Stimulated activated memory B cell treated with anti-CD40 and anti-IgM and Interleukin-4, amounts not matched to agents 10 μg/mL and 1 μg/mL and 100 μg/mL, for 72 hours (primary cell): ENCODE results near the gene NUS1.
"Not testable (repeated sequence)": the region's sequence is repeated elsewhere in the genome, so short reads cannot be mapped to it uniquely, and the experiment has no call there.

Experiments used
- ATAC-seq: fragments of 150-1000 bp; cut with Tn5 transposase; 2 replicates; pipeline ENCODE4 v1.10.0; 2021
- H3K27ac Mint-ChIP-seq: one replicate; pipeline ENCODE4 v1.8.0; 2022; ENCODE audit warnings: mild to moderate bottlenecking, mixed read lengths
- H3K27me3 Mint-ChIP-seq: one replicate; pipeline ENCODE4 v1.8.0; 2022; ENCODE audit warnings: mixed read lengths
- H3K36me3 Mint-ChIP-seq: one replicate; pipeline ENCODE4 v1.8.0; 2022; ENCODE audit warnings: mixed read lengths
- H3K4me1 Mint-ChIP-seq: one replicate; pipeline ENCODE4 v1.8.0; 2022; ENCODE audit warnings: mixed read lengths
- H3K4me3 Mint-ChIP-seq: one replicate; pipeline ENCODE4 v1.8.0; 2022; ENCODE audit warnings: mild to moderate bottlenecking, moderate library complexity, mixed read lengths
- H3K9me3 Mint-ChIP-seq: one replicate; pipeline ENCODE4 v1.8.0; 2022; ENCODE audit warnings: mixed read lengths

Gene NUS1

GRCh38 chr6:117674991-117675657, at the start of gene NUS1:
TSS of gene NUS1 (plus strand) at chr6:117675469. CDS start at chr6:117675671, 202 bp downstream.
- peaks cover 49% of the 10 kb centered on the region for H3K4me1 Mint-ChIP-seq
- peak within 1 kb of the TSS; percentile 87 for H3K4me3 Mint-ChIP-seq
- peak; percentile 100 for ATAC-seq
- peaks cover 11% of the 10 kb centered on the region for H3K36me3 Mint-ChIP-seq
- H3K27me3 Mint-ChIP-seq = no peaks in the 10 kb centered on the region
- H3K9me3 Mint-ChIP-seq = no peaks in the 10 kb centered on the region
- peak within 1 kb of the TSS; percentile 87 for H3K27ac Mint-ChIP-seq

- no peak for ATAC-seq
- H3K4me1 Mint-ChIP-seq = no peaks in the 10 kb centered on the region
- peaks cover 7% of the 10 kb centered on the region for H3K9me3 Mint-ChIP-seq
- H3K27ac Mint-ChIP-seq = no peak overlapping the region
- no peaks in the 10 kb centered on the region for H3K36me3 Mint-ChIP-seq
- peaks cover 9% of the 10 kb centered on the region for H3K27me3 Mint-ChIP-seq
- no peak overlapping the region for H3K4me3 Mint-ChIP-seq
These were observed 47.7 kb upstream of the NUS1 start for GRCh38 chr6:117627533-117627932.

- peaks cover 9% of the 10 kb centered on the region for H3K27me3 Mint-ChIP-seq
- peaks cover 4% of the 10 kb centered on the region for H3K9me3 Mint-ChIP-seq
- no peak for ATAC-seq
- H3K4me1 Mint-ChIP-seq = no peaks in the 10 kb centered on the region
- H3K4me3 Mint-ChIP-seq = no peak overlapping the region
- no peaks in the 10 kb centered on the region for H3K36me3 Mint-ChIP-seq
- H3K27ac Mint-ChIP-seq = no peak overlapping the region
These were observed 46.1 kb upstream of the NUS1 start for GRCh38 chr6:117629119-117629660.

GRCh38 chr6:117637770-117638169, 37.5 kb upstream of the NUS1 start:
- no peak overlapping the region for H3K4me3 Mint-ChIP-seq
- H3K4me1 Mint-ChIP-seq = no peaks in the 10 kb centered on the region
- H3K27me3 Mint-ChIP-seq = no peaks in the 10 kb centered on the region
- no peaks in the 10 kb centered on the region for H3K36me3 Mint-ChIP-seq
- H3K27ac Mint-ChIP-seq = no peak overlapping the region
- H3K9me3 Mint-ChIP-seq = peaks cover 4% of the 10 kb centered on the region
- ATAC-seq = no peak

GRCh38 chr6:117642976-117643375, 32.3 kb upstream of the NUS1 start:
- no peak overlapping the region for H3K27ac Mint-ChIP-seq
- H3K4me1 Mint-ChIP-seq = no peaks in the 10 kb centered on the region
- peaks cover 7% of the 10 kb centered on the region for H3K27me3 Mint-ChIP-seq
- peaks cover 6% of the 10 kb centered on the region for H3K36me3 Mint-ChIP-seq
- no peak for ATAC-seq
- peaks cover 4% of the 10 kb centered on the region for H3K9me3 Mint-ChIP-seq
- no peak overlapping the region for H3K4me3 Mint-ChIP-seq

GRCh38 chr6:117651984-117652383, 23.3 kb upstream of the NUS1 start:
- ATAC-seq = not testable (repeated sequence)

GRCh38 chr6:117653949-117654348, 21.3 kb upstream of the NUS1 start:
- Mint-ChIP-seq H3K36me3 (no peaks in the 10 kb centered on the region), H3K27ac (no peak overlapping the region), H3K4me1 (no peaks in the 10 kb centered on the region), H3K9me3 (peaks cover 2% of the 10 kb centered on the region), H3K4me3 (no peak overlapping the region), H3K27me3 (no peaks in the 10 kb centered on the region)
- no peak for ATAC-seq

More at GRCh38 chr6:117651984-117652383, 23.3 kb upstream of the NUS1 start:
- not testable (repeated sequence) for H3K4me1 Mint-ChIP-seq, H3K27me3 Mint-ChIP-seq, H3K4me3 Mint-ChIP-seq, H3K36me3 Mint-ChIP-seq, H3K27ac Mint-ChIP-seq, H3K9me3 Mint-ChIP-seq

GRCh38 chr6:117655380-117655779, 19.9 kb upstream of the NUS1 start:
- no peak for ATAC-seq
- Mint-ChIP-seq H3K4me1 (no peaks in the 10 kb centered on the region), H3K36me3 (no peaks in the 10 kb centered on the region), H3K27ac (no peak overlapping the region), H3K27me3 (no peaks in the 10 kb centered on the region), H3K9me3 (peaks cover 2% of the 10 kb centered on the region), H3K4me3 (no peak overlapping the region)

- H3K27me3 Mint-ChIP-seq = no peaks in the 10 kb centered on the region
- H3K36me3 Mint-ChIP-seq = peaks cover 16% of the 10 kb centered on the region
- H3K27ac Mint-ChIP-seq = no peak overlapping the region
- no peak overlapping the region for H3K4me3 Mint-ChIP-seq
- no peaks in the 10 kb centered on the region for H3K9me3 Mint-ChIP-seq
- H3K4me1 Mint-ChIP-seq = no peaks in the 10 kb centered on the region
- no peak for ATAC-seq
These were observed 8.4 kb upstream of the NUS1 start for GRCh38 chr6:117666881-117667280.

GRCh38 chr6:117668736-117669135, 6.5 kb upstream of the NUS1 start:
- Mint-ChIP-seq H3K36me3 (peaks cover 11% of the 10 kb centered on the region), H3K4me3 (no peak overlapping the region), H3K27me3 (no peaks in the 10 kb centered on the region), H3K4me1 (peaks cover 5% of the 10 kb centered on the region), H3K27ac (no peak overlapping the region), H3K9me3 (no peaks in the 10 kb centered on the region)
- no peak for ATAC-seq

GRCh38 chr6:117674503-117674902, 766 bp upstream of the NUS1 start:
- Mint-ChIP-seq H3K36me3 (peaks cover 11% of the 10 kb centered on the region), H3K9me3 (no peaks in the 10 kb centered on the region), H3K27me3 (no peaks in the 10 kb centered on the region), H3K4me1 (peaks cover 43% of the 10 kb centered on the region), H3K4me3 (peak overlapping the region; percentile 87), H3K27ac (peak overlapping the region; percentile 87)
- no peak for ATAC-seq

GRCh38 chr6:117675658-117676301, 511 bp downstream of the NUS1 start:
- H3K36me3 Mint-ChIP-seq = peaks cover 11% of the 10 kb centered on the region
- H3K9me3 Mint-ChIP-seq, H3K27me3 Mint-ChIP-seq: not testable (repeated sequence)
- ATAC-seq = peak; percentile 56
- H3K4me3 Mint-ChIP-seq = peak overlapping the region; percentile 87
- peak overlapping the region; percentile 87 for H3K27ac Mint-ChIP-seq
- peaks cover 56% of the 10 kb centered on the region for H3K4me1 Mint-ChIP-seq

- H3K27ac Mint-ChIP-seq = peak overlapping the region; percentile 87
- no peaks in the 10 kb centered on the region for H3K9me3 Mint-ChIP-seq
- no peak for ATAC-seq
- H3K4me1 Mint-ChIP-seq = peaks cover 65% of the 10 kb centered on the region
- H3K36me3 Mint-ChIP-seq = peaks cover 11% of the 10 kb centered on the region
- H3K4me3 Mint-ChIP-seq = peak overlapping the region; percentile 87
- H3K27me3 Mint-ChIP-seq = no peaks in the 10 kb centered on the region
These were observed 1.4 kb downstream of the NUS1 start for GRCh38 chr6:117676577-117677218.

- Mint-ChIP-seq H3K4me3 (no peak overlapping the region), H3K4me1 (peaks cover 74% of the 10 kb centered on the region), H3K9me3 (no peaks in the 10 kb centered on the region), H3K27me3 (no peaks in the 10 kb centered on the region), H3K27ac (no peak overlapping the region), H3K36me3 (peaks cover 11% of the 10 kb centered on the region)
- ATAC-seq = no peak
These were observed 2.4 kb downstream of the NUS1 start for GRCh38 chr6:117677553-117678141.

GRCh38 chr6:117681162-117681741, 6.0 kb downstream of the NUS1 start:
- Mint-ChIP-seq H3K4me3 (no peak overlapping the region), H3K27ac (no peak overlapping the region)

More at GRCh38 chr6:117681162-117681741, 6.0 kb downstream of the NUS1 start:
- no peak for ATAC-seq
- H3K9me3 Mint-ChIP-seq = no peaks in the 10 kb centered on the region
- peaks cover 22% of the 10 kb centered on the region for H3K36me3 Mint-ChIP-seq
- H3K27me3 Mint-ChIP-seq = no peaks in the 10 kb centered on the region
- H3K4me1 Mint-ChIP-seq = peaks cover 80% of the 10 kb centered on the region
